ENCODE data around the gene CRYBG3. TPM values are rescaled to one million over a fixed set of nuclear protein-coding genes. Genes with fewer than 3 reads are reported as not detected.

Gene CRYBG3
- total RNA-seq, 1 experiment from 2014 or later, result 5.9 TPM

DNA sequence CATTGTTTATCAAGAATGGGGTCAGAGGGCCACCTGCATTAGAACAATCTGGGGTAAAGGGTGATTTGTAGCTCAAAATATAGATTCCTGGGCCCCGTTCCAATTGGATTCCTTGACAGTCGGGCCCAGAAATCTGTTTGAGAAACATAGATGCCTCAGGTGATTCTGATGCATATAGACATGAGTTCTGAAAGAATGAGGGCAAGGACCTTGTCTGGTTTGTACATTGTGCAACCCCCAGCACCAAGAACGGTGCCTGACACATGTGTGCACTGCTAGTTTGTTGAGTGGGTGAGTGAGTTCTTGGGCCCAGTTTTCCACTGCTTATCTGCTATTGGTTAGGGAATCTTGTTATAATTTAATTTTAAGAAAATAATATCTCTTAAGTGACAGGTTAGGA is 16.6 kb downstream of the CRYBG3 start:
- Histone ChIP-seq H4K5ac (ENCODE audit: insufficient read length, low read depth, low read length) (no peak overlapping the region), H4K20me1 (ENCODE audit: control insufficient read depth, insufficient read depth, insufficient read length) (no peaks in the 10 kb centered on the region), H3K79me1 (ENCODE audit: insufficient read depth, low read depth, low read length, poor library complexity, severe bottlenecking) (no peaks in the 10 kb centered on the region), H3T11ph (ENCODE audit: low read length) (no peak overlapping the region), H3K4me1 (ENCODE audit: insufficient read depth, low read length) (no peaks in the 10 kb centered on the region), H2BK15ac (ENCODE audit: low read depth, low read length) (no peak overlapping the region), H2BK12ac (ENCODE audit: insufficient read length, low read depth, low read length) (no peak overlapping the region), H3K23me2 (ENCODE audit: insufficient read length, low read depth, low read length, poor library complexity, severe bottlenecking) (no peaks in the 10 kb centered on the region), H4K8ac (replicated peaks; ENCODE audit: insufficient read length, low read depth, low read length) (no peak overlapping the region), H3K4ac (ENCODE audit: low read depth, low read length) (no peak overlapping the region), H3K9ac (ENCODE audit: extremely low read depth, insufficient read length, low read length) (no peak overlapping the region), H3K9me3 (ENCODE audit: control insufficient read depth, low read depth, low read length) (no peaks in the 10 kb centered on the region), H3K27me3 (ENCODE audit: insufficient read depth, low read length) (no peaks in the 10 kb centered on the region), H3K18ac (ENCODE audit: insufficient read length, low read depth, low read length) (no peak overlapping the region), H4K91ac (ENCODE audit: insufficient read length, low read depth, low read length) (no peak overlapping the region), H2AK5ac (ENCODE audit: insufficient read length, low read length) (no peak overlapping the region), H2AFZ (ENCODE audit: low read length) (no peak overlapping the region), H3K14ac (ENCODE audit: insufficient read depth, low read length) (no peak overlapping the region), H2BK20ac (ENCODE audit: low read depth, low read length, poor library complexity, severe bottlenecking) (no peak overlapping the region), H3K56ac (ENCODE audit: insufficient read length, low read depth, low read length) (no peak overlapping the region), H3K23ac (ENCODE audit: insufficient read length, low read depth, low read length) (no peak overlapping the region), H3K4me2 (ENCODE audit: insufficient read depth, insufficient read length, low read length) (no peak overlapping the region), H3K27ac (ENCODE audit: insufficient read length, low read depth, low read length) (no peak overlapping the region), H2BK120ac (ENCODE audit: low read depth, low read length, poor library complexity, severe bottlenecking) (no peak overlapping the region), H2BK5ac (ENCODE audit: insufficient read length, low read length) (no peak overlapping the region), H3K79me2 (ENCODE audit: insufficient read depth, low read length) (no peaks in the 10 kb centered on the region)
- Mint-ChIP-seq H3K27ac (no peak overlapping the region), H3K36me3 (ENCODE audit: insufficient read depth in 1 of 3, low read depth in 3 of 3) (no peaks in the 10 kb centered on the region), H3K4me3 (no peak overlapping the region), H3K4me1 (peaks cover 3 to 4% of the 10 kb centered on the region in 2 experiments; a peak in 1 of 4 replicates), H3K9me3 (no peaks in the 10 kb centered on the region), H3K27me3 (ENCODE audit: low read depth) (no peaks in the 10 kb centered on the region)
- WGBS (ENCODE audit: extremely low coverage, insufficient read length, low lambda C conversion rate), result no CpG with 5 or more reads among the region's 3 CpGs
- TF ChIP-seq, protein P1, sequence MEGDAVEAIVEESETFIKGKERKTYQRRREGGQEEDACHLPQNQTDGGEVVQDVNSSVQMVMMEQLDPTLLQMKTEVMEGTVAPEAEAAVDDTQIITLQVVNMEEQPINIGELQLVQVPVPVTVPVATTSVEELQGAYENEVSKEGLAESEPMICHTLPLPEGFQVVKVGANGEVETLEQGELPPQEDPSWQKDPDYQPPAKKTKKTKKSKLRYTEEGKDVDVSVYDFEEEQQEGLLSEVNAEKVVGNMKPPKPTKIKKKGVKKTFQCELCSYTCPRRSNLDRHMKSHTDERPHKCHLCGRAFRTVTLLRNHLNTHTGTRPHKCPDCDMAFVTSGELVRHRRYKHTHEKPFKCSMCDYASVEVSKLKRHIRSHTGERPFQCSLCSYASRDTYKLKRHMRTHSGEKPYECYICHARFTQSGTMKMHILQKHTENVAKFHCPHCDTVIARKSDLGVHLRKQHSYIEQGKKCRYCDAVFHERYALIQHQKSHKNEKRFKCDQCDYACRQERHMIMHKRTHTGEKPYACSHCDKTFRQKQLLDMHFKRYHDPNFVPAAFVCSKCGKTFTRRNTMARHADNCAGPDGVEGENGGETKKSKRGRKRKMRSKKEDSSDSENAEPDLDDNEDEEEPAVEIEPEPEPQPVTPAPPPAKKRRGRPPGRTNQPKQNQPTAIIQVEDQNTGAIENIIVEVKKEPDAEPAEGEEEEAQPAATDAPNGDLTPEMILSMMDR (conservative IDR thresholded peaks at IDR 0.05), result no peak
- DNase-seq, result no peak

Measured in H9 (cell line).